ENCODE data around the gene RAB29.
A peak's percentile ranks its signal among the peaks of the same experiment; 100 is the strongest.

RAB29 gene

DNA sequence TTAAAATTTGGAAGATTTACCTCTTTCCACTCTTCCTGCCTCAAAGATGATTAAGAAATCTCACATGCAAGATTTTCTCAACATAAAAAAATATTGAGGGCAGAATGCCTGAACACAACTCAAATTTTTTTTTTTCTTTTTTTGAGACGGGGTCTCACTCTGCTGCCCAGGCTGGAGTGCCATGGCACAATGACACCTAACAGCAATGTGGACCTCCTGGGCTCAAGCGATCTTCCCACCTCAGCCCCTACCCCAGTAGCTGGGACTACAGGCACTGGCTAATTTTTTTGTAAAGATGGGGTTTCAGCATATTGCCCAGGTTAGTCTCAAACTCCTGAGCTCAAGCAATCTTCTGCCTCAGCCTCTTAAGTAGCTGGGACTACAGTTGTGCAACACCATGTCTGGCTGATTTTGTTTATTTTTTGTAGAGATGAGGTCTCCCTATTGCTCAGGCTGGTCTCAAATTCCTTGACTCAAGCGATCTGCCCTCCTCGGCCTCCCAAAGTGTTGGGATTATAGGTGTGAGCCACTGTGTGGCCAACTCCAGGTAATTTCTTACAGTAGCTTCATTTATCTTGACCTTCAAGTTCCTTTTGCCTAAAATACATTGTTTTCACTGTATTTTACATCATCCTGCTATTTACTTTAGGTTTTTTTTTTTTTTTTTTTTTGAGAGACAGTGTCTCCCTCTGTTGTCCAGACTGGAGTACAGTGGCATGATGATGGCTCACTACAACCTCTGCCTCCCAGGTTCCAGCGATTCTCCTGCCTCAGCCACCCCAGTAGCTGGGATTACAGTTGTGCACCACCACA is 35.7 kb downstream of the RAB29 start:
- TF ChIP-seq EGR1 (IDR thresholded peaks at IDR 0.05) (no peak), CREB1 (IDR thresholded peaks at IDR 0.05; ENCODE audit: low read depth) (no peak), CEBPB (IDR thresholded peaks at IDR 0.05) (0 out of 2 replicates have a peak, but pooled peaks have one; percentile 33)

DNA sequence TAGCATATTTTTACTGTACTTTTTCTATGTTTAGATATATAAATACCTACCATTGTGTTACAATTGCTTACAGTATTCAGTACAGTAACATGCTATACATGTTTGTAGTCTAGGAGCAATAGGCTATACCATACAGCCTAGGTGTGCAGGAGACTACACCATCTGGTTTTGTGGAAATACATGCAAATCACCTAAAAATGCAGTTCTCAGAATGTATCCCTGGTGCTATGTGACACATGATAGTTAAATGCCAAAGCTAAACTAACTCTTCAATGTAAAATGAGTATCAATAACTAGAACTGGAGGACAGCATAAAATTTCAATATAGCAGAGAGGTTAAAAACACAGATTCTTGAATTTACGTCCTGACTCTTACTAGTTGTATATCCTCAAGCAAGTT is 40.1 kb downstream of the RAB29 start:
- no peak for TF ChIP-seq RAD21 (IDR thresholded peaks at IDR 0.05; ENCODE audit: low read depth)
- TF ChIP-seq NFIC (IDR thresholded peaks at IDR 0.05): no peak
- TF ChIP-seq EP300 (IDR thresholded peaks at IDR 0.05; ENCODE audit: borderline replicate concordance): no peak
- TF ChIP-seq ZBTB7A (IDR thresholded peaks at IDR 0.05; ENCODE audit: low read depth): no peak
- no peak for TF ChIP-seq USF1 (IDR thresholded peaks at IDR 0.05)
- TF ChIP-seq TAF1 (IDR thresholded peaks at IDR 0.05; ENCODE audit: low read depth): no peak
- TF ChIP-seq YY1 (IDR thresholded peaks at IDR 0.05; ENCODE audit: low read depth): no peak
- TF ChIP-seq CEBPB (IDR thresholded peaks at IDR 0.05): no peak
- TF ChIP-seq, protein P1, sequence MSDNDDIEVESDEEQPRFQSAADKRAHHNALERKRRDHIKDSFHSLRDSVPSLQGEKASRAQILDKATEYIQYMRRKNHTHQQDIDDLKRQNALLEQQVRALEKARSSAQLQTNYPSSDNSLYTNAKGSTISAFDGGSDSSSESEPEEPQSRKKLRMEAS (IDR thresholded peaks at IDR 0.05): no peak
- TF ChIP-seq EGR1 (IDR thresholded peaks at IDR 0.05): no peak
- TF ChIP-seq TCF12 (IDR thresholded peaks at IDR 0.05; ENCODE audit: low read depth): no peak
- no peak for TF ChIP-seq TEAD4 (IDR thresholded peaks at IDR 0.05)
- TF ChIP-seq FOXM1 (IDR thresholded peaks at IDR 0.05; ENCODE audit: borderline replicate concordance, low read depth): no peak
- TF ChIP-seq REST (IDR thresholded peaks at IDR 0.05; ENCODE audit: low read depth): no peak
- no peak for TF ChIP-seq CREB1 (IDR thresholded peaks at IDR 0.05; ENCODE audit: low read depth)

DNA sequence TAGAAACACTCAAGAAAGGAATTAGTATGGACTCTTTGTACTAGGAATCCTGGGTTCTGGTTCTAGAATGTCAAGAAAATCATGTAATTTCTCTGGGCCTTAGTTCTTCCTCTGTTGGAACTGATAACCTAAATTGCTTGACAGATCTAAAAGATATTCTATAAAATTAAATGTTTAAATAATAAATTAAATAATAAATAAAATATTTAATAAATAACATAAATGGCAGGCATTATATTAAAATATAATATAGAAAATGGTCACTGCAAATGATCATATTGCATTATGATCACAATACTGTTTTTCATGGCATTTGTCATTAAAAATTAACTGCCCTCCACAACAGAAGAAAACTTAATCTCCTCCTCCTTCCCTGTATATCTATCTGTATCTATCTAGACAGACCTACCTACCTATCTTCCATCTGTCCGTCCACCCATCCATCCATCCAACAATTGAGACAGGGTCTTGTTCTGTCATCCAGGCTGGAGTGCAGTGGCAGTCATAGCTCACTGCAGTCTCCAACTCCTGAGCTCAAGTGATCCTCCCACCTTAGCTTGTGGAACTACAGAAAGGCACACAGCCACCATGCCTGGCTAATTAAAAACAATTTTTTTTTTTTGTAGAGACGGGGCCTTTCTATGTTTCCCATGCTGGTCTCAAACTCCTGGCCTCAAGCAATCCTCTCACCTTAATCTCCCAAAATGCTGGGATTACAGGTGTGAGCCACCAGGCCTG is 41.7 kb downstream of the RAB29 start:
- TF ChIP-seq USF1 (IDR thresholded peaks at IDR 0.05) (no peak), REST (IDR thresholded peaks at IDR 0.05; ENCODE audit: low read depth) (no peak), TAF1 (IDR thresholded peaks at IDR 0.05; ENCODE audit: low read depth) (no peak), CREB1 (IDR thresholded peaks at IDR 0.05; ENCODE audit: low read depth) (no peak), EP300 (IDR thresholded peaks at IDR 0.05; ENCODE audit: borderline replicate concordance) (no peak), YY1 (IDR thresholded peaks at IDR 0.05; ENCODE audit: low read depth) (no peak), TCF12 (IDR thresholded peaks at IDR 0.05; ENCODE audit: low read depth) (no peak)
- TF ChIP-seq, protein P1 (IDR thresholded peaks at IDR 0.05): no peak

- TF ChIP-seq CEBPB (IDR thresholded peaks at IDR 0.05): no peak
- TF ChIP-seq TCF12 (IDR thresholded peaks at IDR 0.05; ENCODE audit: low read depth): no peak
- TF ChIP-seq EP300 (IDR thresholded peaks at IDR 0.05; ENCODE audit: borderline replicate concordance): no peak
- TF ChIP-seq TEAD4 (IDR thresholded peaks at IDR 0.05): no peak
- TF ChIP-seq REST (IDR thresholded peaks at IDR 0.05; ENCODE audit: low read depth): no peak
Measured at GRCh38 chr1:205729945-205730610, 45.2 kb downstream of the RAB29 start.

Measured in Ishikawa (cell line).